SK-N-SH (cell line): ENCODE results near the gene GAL3ST3. TPM values are rescaled to one million over a fixed set of nuclear protein-coding genes. Genes with fewer than 3 reads are reported as not detected.

Experiments
- CTCF ChIA-PET: fragments of 300-600, 350-600 bp; formaldehyde crosslinking; extraction: SDS; loops from one replicate; lab custom pipeline; 2021; lab: Yijun Ruan, JAX
- POLR2A ChIA-PET: fragments of 350-600 bp; sonication (Branson Sonifier 250); formaldehyde crosslinking; extraction: SDS; loops from one replicate; lab custom pipeline; 2020; ENCODE audit warnings: antibody characterized with exemption, inconsistent platforms; lab: Yijun Ruan, JAX
- DNase-seq: peaks from one replicate; pipeline ENCODE4 v3.0.0; 2012
- H2AFZ ChIP-seq: fragments of 200-600 bp; sonication (generic); 2 replicates; pipeline ENCODE4 v1.8.1; 2016; ENCODE audit warnings: antibody characterized with exemption, mild to moderate bottlenecking, low read depth
- H3F3A ChIP-seq: fragments of 200-600 bp; sonication (generic); replicated peaks from 2 replicates; pipeline ENCODE3; 2016; ENCODE audit warnings: antibody characterized with exemption, mild to moderate bottlenecking; ENCODE audit not compliant: insufficient read depth
- H3K27ac ChIP-seq, 2 experiments: fragments of 200-500 bp in 1 of 2; fragments of 200-600 bp in 1 of 2; sonication (Bioruptor generic) in 1 of 2; sonication (generic), shearing (Covaris generic) in 1 of 2; 2 replicates each; pipeline versions ENCODE4 v1.5.1 to v1.6.1; 2014 to 2016; ENCODE audit warnings: low read depth in 2 of 2, inconsistent platforms in 1 of 2, low read length in 1 of 2, mild to moderate bottlenecking in 1 of 2, mixed read lengths in 1 of 2
- H3K27me3 ChIP-seq: fragments of 200-600 bp; sonication (generic), shearing (Covaris generic); 2 replicates; pipeline ENCODE4 v1.6.1; 2016; ENCODE audit warnings: mixed run types; ENCODE audit not compliant: insufficient read depth
- H3K36me3 ChIP-seq, 2 experiments: fragments of 200-500 bp in 1 of 2; fragments of 200-600 bp in 1 of 2; sonication (Bioruptor generic) in 1 of 2; sonication (generic) in 1 of 2; replicated peaks in 1 of 2; 2 replicates each; pipeline versions ENCODE3 to v1.5.1; 2014 to 2016; ENCODE audit warnings: low read length in 1 of 2, mild to moderate bottlenecking in 1 of 2; ENCODE audit not compliant: insufficient read depth in 2 of 2, control insufficient read depth in 1 of 2
- H3K4me1 ChIP-seq, 2 experiments: fragments of 200-500 bp in 1 of 2; fragments of 200-600 bp in 1 of 2; sonication (Bioruptor generic) in 1 of 2; sonication (generic), shearing (Covaris generic) in 1 of 2; 2 replicates each; pipeline versions ENCODE4 v1.5.1 to v1.6.1; 2014 to 2016; ENCODE audit warnings: low read depth in 1 of 2, low read length in 1 of 2, mixed run types in 1 of 2; ENCODE audit not compliant: insufficient read depth in 2 of 2, control insufficient read depth in 1 of 2
- H3K4me2 ChIP-seq: fragments of 200-600 bp; sonication (generic), shearing (Covaris generic); 2 replicates; pipeline ENCODE4 v1.6.1; 2017; ENCODE audit warnings: mixed run types
- H3K4me3 ChIP-seq, 2 experiments: fragments of 200-500 bp in 1 of 2; fragments of 200-600 bp in 1 of 2; sonication (Bioruptor generic) in 1 of 2; sonication (generic), shearing (Covaris generic) in 1 of 2; 2 replicates each; pipeline versions ENCODE4 v1.5.1 to v1.8.1; 2014 to 2016; ENCODE audit warnings: low read depth in 2 of 2, inconsistent platforms in 1 of 2, low read length in 1 of 2, mild to moderate bottlenecking in 1 of 2, mixed read lengths in 1 of 2, moderate library complexity in 1 of 2
- H3K79me2 ChIP-seq: fragments of 200-600 bp; sonication (generic); 2 replicates; pipeline ENCODE4 v1.8.1; 2017; ENCODE audit warnings: mild to moderate bottlenecking; ENCODE audit not compliant: insufficient read depth
- H3K9ac ChIP-seq: fragments of 200-600 bp; sonication (generic); 2 replicates; pipeline ENCODE4 v1.6.1; 2017; ENCODE audit warnings: mixed run types
- H3K9me2 ChIP-seq: fragments of 200-600 bp; sonication (generic); 2 replicates; pipeline ENCODE4 v1.6.1; 2017; ENCODE audit warnings: mixed run types
- H3K9me3 ChIP-seq: fragments of 200-600 bp; sonication (generic); 2 replicates; pipeline ENCODE4 v1.6.1; 2017; ENCODE audit warnings: mixed run types, mild to moderate bottlenecking, moderate library complexity
- H4K20me1 ChIP-seq: fragments of 200-600 bp; sonication (generic); 2 replicates; pipeline ENCODE4 v1.6.1; 2017; ENCODE audit warnings: mild to moderate bottlenecking, mixed run types; ENCODE audit not compliant: insufficient read depth
- CHD2 ChIP-seq: fragments of 150-350 bp; IDR thresholded peaks from 2 replicates; pipeline ENCODE4 v1.6.1; 2018; ENCODE audit warnings: low read length; ENCODE audit not compliant: partially characterized antibody
- CTCF ChIP-seq: fragments of 200-600 bp; sonication (generic); IDR thresholded peaks from 2 replicates; pipeline ENCODE4 v1.6.1; 2017; ENCODE audit warnings: antibody characterized with exemption, mild to moderate bottlenecking, moderate library complexity
- ELF1 ChIP-seq: IDR thresholded peaks from 2 replicates; pipeline ENCODE4 v1.4.0; 2012
- EZH2phosphoT487 ChIP-seq: fragments of 200-600 bp; sonication (generic); IDR thresholded peaks from 2 replicates; pipeline ENCODE4 v1.6.1; 2017; ENCODE audit warnings: low read depth, mixed run types, mild to moderate bottlenecking, antibody characterized with exemption, moderate library complexity, borderline replicate concordance
- FOSL2 ChIP-seq: IDR thresholded peaks from 2 replicates; pipeline ENCODE4 v1.4.0; 2012; ENCODE audit warnings: low read depth, mild to moderate bottlenecking, moderate library complexity, borderline replicate concordance
- FOXJ3 ChIP-seq: sonication (generic); formaldehyde crosslinking; IDR thresholded peaks from 2 replicates; pipeline ENCODE4 v1.5.1; 2020; ENCODE audit warnings: mild to moderate bottlenecking, missing genetic modification reagents
- FOXM1 ChIP-seq: IDR thresholded peaks from 2 replicates; pipeline ENCODE4 v1.4.0; 2012; ENCODE audit warnings: low read depth, mild to moderate bottlenecking
- GABPA ChIP-seq: IDR thresholded peaks from 2 replicates; pipeline ENCODE4 v1.4.0; 2012; ENCODE audit warnings: low read depth, mild to moderate bottlenecking
- IRF3 ChIP-seq: fragments of 150-350 bp; IDR thresholded peaks from 2 replicates; pipeline ENCODE4 v1.6.1; 2016; ENCODE audit warnings: mild to moderate bottlenecking, low read depth, low read length
- MEF2A ChIP-seq: IDR thresholded peaks from 2 replicates; pipeline ENCODE4 v1.4.0; 2012; ENCODE audit warnings: low read depth, borderline replicate concordance
- MXI1 ChIP-seq: IDR thresholded peaks from 2 replicates; pipeline ENCODE4 v1.6.1; 2012; ENCODE audit warnings: mild to moderate bottlenecking, low read depth, low read length, improper control_type of control experiment
- NRF1 ChIP-seq: IDR thresholded peaks from 2 replicates; pipeline ENCODE4 v1.6.1; 2012; ENCODE audit warnings: low read depth, mild to moderate bottlenecking, low read length
- PBX3 ChIP-seq: IDR thresholded peaks from 2 replicates; pipeline ENCODE4; 2012
- POLR2AphosphoS5 ChIP-seq: IDR thresholded peaks from 2 replicates; pipeline ENCODE4 v1.6.1; 2012; ENCODE audit warnings: low read depth, low read length
- RCOR1 ChIP-seq: fragments of 150-350 bp; IDR thresholded peaks from 2 replicates; pipeline ENCODE4 v1.6.1; 2017; ENCODE audit warnings: antibody characterized with exemption, low read length
- RXRA ChIP-seq: IDR thresholded peaks from 2 replicates; pipeline ENCODE4 v1.4.0; 2012; ENCODE audit warnings: low read depth, mild to moderate bottlenecking, borderline replicate concordance
- SIN3A ChIP-seq: IDR thresholded peaks from 2 replicates; pipeline ENCODE4 v1.6.1; 2012; ENCODE audit warnings: low read depth, mild to moderate bottlenecking, low read length, moderate library complexity, borderline replicate concordance
- SMC3 ChIP-seq: IDR thresholded peaks from 2 replicates; pipeline ENCODE4 v1.6.1; 2012; ENCODE audit warnings: low read depth, low read length, improper control_type of control experiment
- TAF1 ChIP-seq: IDR thresholded peaks from 2 replicates; pipeline ENCODE4 v1.6.1; 2012; ENCODE audit warnings: low read depth, mild to moderate bottlenecking, low read length, moderate library complexity, borderline replicate concordance
- TEAD4 ChIP-seq: IDR thresholded peaks from 2 replicates; pipeline ENCODE4 v1.4.0; 2012; ENCODE audit warnings: mild to moderate bottlenecking, borderline replicate concordance; ENCODE audit not compliant: insufficient read depth
- USF1 ChIP-seq: IDR thresholded peaks from 2 replicates; pipeline ENCODE4 v1.4.0; 2012; ENCODE audit warnings: low read depth, borderline replicate concordance
- WGBS: methylation state at CpG from one replicate; pipeline ENCODE4 v1.1.6; 2017; ENCODE audit warnings: low lambda C conversion rate; 5-methylcytosine and 5-hydroxymethylcytosine counted together
- polyA plus RNA-seq, 3 experiments: library from polyadenylated mRNA; depleted of rRNA; stranded (reverse); fragments of >200 nt; gene quantifications; 2 replicates each; pipeline ENCODE4 v1.2.3, GENCODE V29; 2012

GAL3ST3 gene
- polyA plus RNA-seq, 1 of the 3 experiments (the other 2 are of a cell fraction), result 3.2 TPM

GRCh38 chr11:66087148-66087908 is 38.4 kb upstream of the GAL3ST3 start:
- Histone ChIP-seq H3K4me1 (peaks cover 27 to 28% of the 10 kb centered on the region in 2 experiments; a peak in 3 of 4 replicates), H3K4me2 (no peak overlapping the region), H3K9me3 (no peaks in the 10 kb centered on the region), H3K27me3 (no peaks in the 10 kb centered on the region), H4K20me1 (peaks cover 49% of the 10 kb centered on the region), H3K27ac (no peak overlapping the region), H3K9ac (no peak overlapping the region), H2AFZ (no peak overlapping the region), H3K36me3 (peaks cover 0 to 22% of the 10 kb centered on the region in 2 experiments), H3K9me2 (no peaks in the 10 kb centered on the region), H3F3A (peaks cover 15% of the 10 kb centered on the region), H3K4me3 (no peak overlapping the region), H3K79me2 (peaks cover 97% of the 10 kb centered on the region)
- 95% methylated on average over 9 of the region's 9 CpGs for WGBS
- CTCF ChIA-PET, result interaction anchor here (0.5 to 1.2 kb wide), 2 partner anchors 9 to 135 kb away, joined by 3 read pairs; no protein-coding TSS in a partner anchor
- TF ChIP-seq ELF1, result no peak
- TF ChIP-seq RCOR1, result no peak
- TF ChIP-seq SIN3A, result no peak
- no peak for TF ChIP-seq CHD2
- TF ChIP-seq CTCF, result no peak
- no peak for TF ChIP-seq MXI1
- TF ChIP-seq FOSL2, result no peak
- TF ChIP-seq SMC3, result no peak
- no peak for TF ChIP-seq EZH2phosphoT487
- TF ChIP-seq TAF1, result no peak
- no peak for TF ChIP-seq MEF2A
- TF ChIP-seq GABPA, result no peak
- no peak for TF ChIP-seq TEAD4
- no peak for TF ChIP-seq POLR2AphosphoS5
- POLR2A ChIA-PET, result interaction anchor here (0.5 kb wide), 1 partner anchor 62 kb away, joined by 3 read pairs; no protein-coding TSS in a partner anchor
- no peak for DNase-seq

- H2AFZ ChIP-seq, result no peak overlapping the region
- H3K9me3 ChIP-seq, result no peaks in the 10 kb centered on the region
- peaks cover 15% of the 10 kb centered on the region for H3F3A ChIP-seq
- H3K9ac ChIP-seq, result no peak overlapping the region
- peaks cover 100% of the 10 kb centered on the region for H3K79me2 ChIP-seq
- POLR2A ChIA-PET, result no interaction called here
- H3K27ac ChIP-seq, result peak overlapping the region; percentile 80 to 94; a peak in 3 of 4 replicates
- H3K4me1 ChIP-seq, result peaks cover 43 to 50% of the 10 kb centered on the region in 2 experiments
- peaks cover 2 to 12% of the 10 kb centered on the region in 2 experiments for H3K36me3 ChIP-seq
- no peak overlapping the region for H3K4me3 ChIP-seq
- DNase-seq, result no peak
- H3K27me3 ChIP-seq, result no peaks in the 10 kb centered on the region
- no peaks in the 10 kb centered on the region for H3K9me2 ChIP-seq
- WGBS, result 74% methylated on average over 3 of the region's 3 CpGs
- no peak overlapping the region for H3K4me2 ChIP-seq
- CTCF ChIA-PET, result interaction anchor here (0.8 to 8.2 kb wide), 5 partner anchors 15 to 169 kb away, joined by 3 to 71 read pairs (median 3); partner anchors contain the start of genes PACS1 and SF3B2
- peaks cover 58% of the 10 kb centered on the region for H4K20me1 ChIP-seq
- TF ChIP-seq FOXJ3 (CRISPR knock-in tag) (no peak), CHD2 (no peak), SIN3A (no peak), NRF1 (no peak), TEAD4 (no peak), FOXM1 (no peak), PBX3 (no peak), IRF3 (no peak), USF1 (no peak), RXRA (no peak)
Measured at GRCh38 chr11:66084821-66085475, 36.0 kb upstream of the GAL3ST3 start.
